Activated CD8-positive, alpha-beta T cell treated with anti-CD3 and anti-CD28 coated beads for 36 hours (primary cell): ENCODE data around the gene AHI1. TPM values are rescaled to one million over a fixed set of nuclear protein-coding genes. Genes with fewer than 3 reads are reported as not detected.
"Not testable (repeated sequence)": the region's sequence is repeated elsewhere in the genome, so short reads cannot be mapped to it uniquely, and the experiment has no call there.

Source experiments
- ATAC-seq: fragments of 200-7000 bp; cut with Tn5 transposase; one replicate; pipeline ENCODE4 v1.10.0; 2021; ENCODE audit warnings: mild to moderate bottlenecking, moderate library complexity
- CTCF ChIA-PET: fragments of 350-600 bp; sonication (Branson Sonifier 250); formaldehyde crosslinking; loops from one replicate; lab custom pipeline; 2021; ENCODE audit warnings: antibody characterized with exemption; lab: Charles Lee
- POLR2A ChIA-PET: fragments of 350-600 bp; sonication (Branson Sonifier 250); formaldehyde crosslinking; loops from one replicate; lab custom pipeline; 2021; ENCODE audit warnings: antibody characterized with exemption; lab: Charles Lee
- DNase-seq: peaks from one replicate; pipeline ENCODE4 v3.0.0-alpha.2; 2020
- H3K27ac Mint-ChIP-seq: one replicate; pipeline ENCODE4 v1.8.0; 2021; ENCODE audit warnings: mild to moderate bottlenecking, mixed read lengths
- H3K27me3 Mint-ChIP-seq: one replicate; pipeline ENCODE4 v1.8.0; 2021; ENCODE audit warnings: mixed read lengths
- H3K36me3 Mint-ChIP-seq: one replicate; pipeline ENCODE4 v1.8.0; 2021; ENCODE audit warnings: low read depth, mixed read lengths
- H3K4me1 Mint-ChIP-seq: one replicate; pipeline ENCODE4 v1.8.0; 2021; ENCODE audit warnings: low read depth, mixed read lengths
- H3K4me3 Mint-ChIP-seq: one replicate; pipeline ENCODE4 v1.8.0; 2021; ENCODE audit warnings: mild to moderate bottlenecking, moderate library complexity, mixed read lengths
- H3K9me3 Mint-ChIP-seq: one replicate; pipeline ENCODE4 v1.8.0; 2021; ENCODE audit warnings: mixed read lengths
- CTCF ChIP-seq: fragments of 200-600 bp; IDR thresholded peaks from one replicate; pipeline ENCODE4 v1.8.0; 2022; ENCODE audit warnings: antibody characterized with exemption, mild to moderate bottlenecking
- intact Hi-C: fragments of 100-400 bp; cut with micrococcal nuclease; formaldehyde crosslinking; loops from one replicate; pipeline ENCODE4 v1.10.0; 2022
- total RNA-seq, 2 experiments: library from RNA; stranded (reverse); gene quantifications; one replicate each; pipeline ENCODE4 v1.2.3, GENCODE V29; 2021

Gene AHI1
- total RNA-seq, 2 experiments from 2014 or later, result 32.1 to 33.3 TPM

GRCh38 chr6:135251498-135252441 is 245.8 kb downstream of the AHI1 start:
- CTCF ChIA-PET, result no interaction called here
- intact Hi-C loops, result no loop called here
- ATAC-seq (peak; percentile 69), DNase-seq (peak; percentile 40)
- H3K27me3 Mint-ChIP-seq, result no peaks in the 10 kb centered on the region
- POLR2A ChIA-PET, result no interaction called here
- H3K4me1 Mint-ChIP-seq, result no peaks in the 10 kb centered on the region
- H3K4me3 Mint-ChIP-seq, result no peak overlapping the region
- no peak overlapping the region for H3K27ac Mint-ChIP-seq
- no peaks in the 10 kb centered on the region for H3K9me3 Mint-ChIP-seq
- no peak for TF ChIP-seq CTCF
- no peaks in the 10 kb centered on the region for H3K36me3 Mint-ChIP-seq

GRCh38 chr6:135250751-135251497 is 246.6 kb downstream of the AHI1 start:
- Mint-ChIP-seq H3K4me3 (no peak overlapping the region), H3K4me1 (no peaks in the 10 kb centered on the region), H3K36me3 (no peaks in the 10 kb centered on the region), H3K27ac (no peak overlapping the region), H3K27me3 (no peaks in the 10 kb centered on the region), H3K9me3 (no peaks in the 10 kb centered on the region)
- ATAC-seq, result no peak
- DNase-seq, result no peak
- TF ChIP-seq CTCF, result no peak
- ChIA-PET CTCF (no interaction called here), POLR2A (no interaction called here)
- intact Hi-C loops, result no loop called here

- no peak for TF ChIP-seq CTCF
- intact Hi-C loops, result no loop called here
- H3K27me3 Mint-ChIP-seq, result no peaks in the 10 kb centered on the region
- no peak overlapping the region for H3K4me3 Mint-ChIP-seq
- no peak for DNase-seq
- no peaks in the 10 kb centered on the region for H3K9me3 Mint-ChIP-seq
- ChIA-PET POLR2A (no interaction called here), CTCF (no interaction called here)
- no peak overlapping the region for H3K27ac Mint-ChIP-seq
- H3K4me1 Mint-ChIP-seq, result no peaks in the 10 kb centered on the region
- ATAC-seq, result no peak
- H3K36me3 Mint-ChIP-seq, result no peaks in the 10 kb centered on the region
Observed at GRCh38 chr6:135250234-135250633, 247.3 kb downstream of the AHI1 start.

- DNase-seq, H3K27ac Mint-ChIP-seq, ATAC-seq, H3K27me3 Mint-ChIP-seq, H3K36me3 Mint-ChIP-seq, H3K4me1 Mint-ChIP-seq, H3K9me3 Mint-ChIP-seq, CTCF ChIA-PET, POLR2A ChIA-PET, intact Hi-C loops, H3K4me3 Mint-ChIP-seq: not testable (repeated sequence)
Observed at GRCh38 chr6:135246412-135247012, 251.0 kb downstream of the AHI1 start.

GRCh38 chr6:135244805-135245204 is 252.7 kb downstream of the AHI1 start:
- Mint-ChIP-seq H3K4me3 (no peak overlapping the region), H3K4me1 (no peaks in the 10 kb centered on the region), H3K36me3 (no peaks in the 10 kb centered on the region), H3K27me3 (peaks cover 2% of the 10 kb centered on the region), H3K27ac (no peak overlapping the region), H3K9me3 (no peaks in the 10 kb centered on the region)
- no peak for TF ChIP-seq CTCF
- ChIA-PET CTCF (interaction anchor here (0.9 to 1.4 kb wide), 2 partner anchors 10 to 17 kb away, joined by 3 read pairs; no protein-coding TSS in a partner anchor), POLR2A (interaction anchor here (0.5 kb wide), 1 partner anchor 138 kb away, joined by 3 read pairs; no protein-coding TSS in a partner anchor)
- ATAC-seq, result no peak
- DNase-seq, result no peak
- intact Hi-C loops, result no loop called here
